ENCODE data around the gene PRR30. TPM values are rescaled to one million over a fixed set of nuclear protein-coding genes. Genes with fewer than 3 reads are reported as not detected.
"Not testable (repeated sequence)": the region's sequence is repeated elsewhere in the genome, so short reads cannot be mapped to it uniquely, and the experiment has no call there.

Gene PRR30
- total RNA-seq, 2 donors from 2014 or later, result not detected

DNA sequence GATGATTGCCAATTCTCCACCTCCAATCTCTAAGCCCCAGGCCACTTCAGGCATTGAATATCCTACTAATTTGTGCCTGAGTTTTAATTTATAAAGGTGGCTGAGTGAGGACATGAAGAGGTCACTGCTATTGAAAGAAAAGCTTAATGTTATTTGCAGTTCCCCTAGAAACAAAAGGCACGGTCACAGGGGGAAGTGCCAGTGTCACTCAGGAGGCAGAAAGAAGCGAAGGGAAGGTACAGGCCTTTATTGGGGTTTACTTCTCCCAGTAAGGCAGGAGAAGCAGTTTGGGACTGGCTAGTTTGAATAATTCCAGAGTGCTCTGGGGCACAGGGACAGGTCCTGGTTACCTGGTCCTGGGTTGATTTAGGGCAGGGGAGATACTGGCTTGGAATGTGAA, 17.3 kb downstream of the PRR30 start:
- DNase-seq (ENCODE audit: low spot score in 2 of 2) (no peak), ATAC-seq (no peak)
- Mint-ChIP-seq H3K36me3 (peaks cover 6% of the 10 kb centered on the region in 2 donors), H3K9me3 (no peaks in the 10 kb centered on the region), H3K27ac (no peak overlapping the region)

DNA sequence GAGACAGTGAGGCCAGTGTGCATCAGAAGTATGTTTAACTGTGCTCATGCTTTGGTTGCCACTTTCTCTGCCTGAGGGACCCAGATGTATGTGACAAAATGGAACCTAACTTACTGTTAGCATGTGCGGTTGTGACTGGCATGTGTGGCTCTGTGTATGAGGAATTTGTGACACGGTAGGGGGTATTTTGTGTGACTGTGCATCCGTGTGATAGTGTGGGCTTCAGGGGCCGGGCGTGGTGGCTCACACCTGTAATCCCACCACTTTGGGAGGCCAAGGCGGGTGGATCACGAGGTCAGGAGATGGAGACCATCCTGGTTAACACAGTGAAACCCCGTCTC, 19.9 kb downstream of the PRR30 start:
- not testable (repeated sequence) for H3K9me3 Mint-ChIP-seq; H3K27ac Mint-ChIP-seq; DNase-seq (ENCODE audit: low spot score in 2 of 2); ATAC-seq; H3K36me3 Mint-ChIP-seq

DNA sequence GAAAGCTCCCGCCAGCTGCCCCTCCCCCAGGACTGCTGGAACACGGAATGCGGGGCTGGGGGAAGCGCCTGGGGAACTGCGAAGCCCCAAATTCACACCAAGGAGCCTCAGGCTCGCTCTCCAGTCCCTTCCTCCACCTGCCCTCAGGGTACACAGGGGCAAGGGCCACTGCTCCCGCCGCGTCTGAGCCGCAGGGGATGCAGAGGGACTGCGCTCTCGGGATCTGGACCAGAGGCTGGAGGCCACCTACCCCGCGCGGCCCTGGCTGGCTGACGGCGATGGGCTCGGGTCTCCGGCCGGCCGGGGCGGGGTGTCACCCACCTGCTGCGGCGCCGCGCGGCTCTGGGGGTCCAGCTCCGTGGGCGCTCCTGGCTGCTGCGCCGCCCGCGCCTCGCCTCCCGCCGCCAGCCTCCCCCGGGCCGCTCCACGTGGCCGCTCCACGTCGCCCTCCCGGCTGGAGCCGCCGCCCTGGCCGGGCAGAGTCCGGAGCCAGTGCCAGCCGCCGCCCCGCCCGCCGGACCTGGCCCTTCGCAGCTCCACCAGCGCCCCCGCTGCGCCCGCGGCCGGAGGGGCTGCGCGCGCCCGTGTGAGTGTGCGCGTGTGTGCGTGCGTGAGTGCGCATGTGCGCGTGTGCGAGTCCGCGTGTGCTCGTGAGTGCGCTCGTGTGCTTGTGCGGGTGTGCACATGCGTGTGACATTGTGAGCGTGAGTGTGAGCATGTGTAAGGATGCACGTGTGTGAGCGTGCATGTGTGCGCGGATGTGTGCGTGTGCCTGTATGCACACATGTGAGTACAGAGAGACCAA, 20.5 kb downstream of the PRR30 start, which contains the start of gene CGREF1:
CGREF1 (minus strand) TSS at position 604 of the 805 bp plus-strand sequence. CDS start 14,762 bp downstream, outside the sequence.
- Mint-ChIP-seq H3K36me3 (peaks cover 6% of the 10 kb centered on the region in 2 donors), H3K9me3 (no peaks in the 10 kb centered on the region), H3K27ac (no peak within 1 kb of the TSS)
- DNase-seq (ENCODE audit: low spot score in 2 of 2) (peak in 1 of 2 donors; percentile 19), ATAC-seq (peak in 1 of 2 donors; percentile 47)

DNA sequence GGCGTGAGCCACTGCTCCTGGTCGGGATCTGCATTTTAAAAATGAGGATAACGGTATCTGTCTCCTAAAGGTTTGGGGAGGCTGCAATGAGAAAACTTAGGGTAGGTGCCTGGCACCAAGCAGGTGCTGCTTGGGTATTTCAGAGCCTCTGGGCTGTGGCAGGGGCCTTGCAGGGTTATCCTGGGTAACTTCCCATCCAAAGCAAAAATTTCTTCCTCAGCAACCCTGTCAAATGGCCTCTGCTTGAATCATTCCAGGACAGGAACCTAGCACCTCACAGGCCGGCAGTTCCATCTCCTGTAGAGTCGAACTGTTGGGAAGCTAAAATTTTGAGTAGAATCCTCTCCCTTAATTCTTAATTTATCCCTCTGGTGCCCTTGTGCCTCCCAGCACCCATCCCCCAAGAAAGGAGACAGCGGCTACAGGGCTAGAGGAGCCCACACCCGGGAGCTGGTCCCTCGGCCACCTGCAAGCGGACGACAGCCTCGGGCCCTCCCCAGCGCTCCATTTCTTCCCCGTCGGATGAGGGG, 21.1 kb downstream of the PRR30 start:
- H3K27ac Mint-ChIP-seq, result no peak overlapping the region
- DNase-seq (ENCODE audit: low spot score in 2 of 2) (no peak), ATAC-seq (no peak)
- no peaks in the 10 kb centered on the region for H3K9me3 Mint-ChIP-seq
- H3K36me3 Mint-ChIP-seq, result peaks cover 6% of the 10 kb centered on the region in 2 donors

GRCh38 chr2:27115519-27115918, 23.7 kb downstream of the PRR30 start:
- no peak for DNase-seq (ENCODE audit: low spot score in 2 of 2)
- H3K9me3 Mint-ChIP-seq, result no peaks in the 10 kb centered on the region
- H3K27ac Mint-ChIP-seq, result no peak overlapping the region
- ATAC-seq, result no peak
- H3K36me3 Mint-ChIP-seq, result peaks cover 6% of the 10 kb centered on the region in 2 donors

- H3K27ac Mint-ChIP-seq; DNase-seq (ENCODE audit: low spot score in 2 of 2); H3K9me3 Mint-ChIP-seq; ATAC-seq; H3K36me3 Mint-ChIP-seq: not testable (repeated sequence)
Measured at GRCh38 chr2:27111392-27112078, 27.7 kb downstream of the PRR30 start.

DNA sequence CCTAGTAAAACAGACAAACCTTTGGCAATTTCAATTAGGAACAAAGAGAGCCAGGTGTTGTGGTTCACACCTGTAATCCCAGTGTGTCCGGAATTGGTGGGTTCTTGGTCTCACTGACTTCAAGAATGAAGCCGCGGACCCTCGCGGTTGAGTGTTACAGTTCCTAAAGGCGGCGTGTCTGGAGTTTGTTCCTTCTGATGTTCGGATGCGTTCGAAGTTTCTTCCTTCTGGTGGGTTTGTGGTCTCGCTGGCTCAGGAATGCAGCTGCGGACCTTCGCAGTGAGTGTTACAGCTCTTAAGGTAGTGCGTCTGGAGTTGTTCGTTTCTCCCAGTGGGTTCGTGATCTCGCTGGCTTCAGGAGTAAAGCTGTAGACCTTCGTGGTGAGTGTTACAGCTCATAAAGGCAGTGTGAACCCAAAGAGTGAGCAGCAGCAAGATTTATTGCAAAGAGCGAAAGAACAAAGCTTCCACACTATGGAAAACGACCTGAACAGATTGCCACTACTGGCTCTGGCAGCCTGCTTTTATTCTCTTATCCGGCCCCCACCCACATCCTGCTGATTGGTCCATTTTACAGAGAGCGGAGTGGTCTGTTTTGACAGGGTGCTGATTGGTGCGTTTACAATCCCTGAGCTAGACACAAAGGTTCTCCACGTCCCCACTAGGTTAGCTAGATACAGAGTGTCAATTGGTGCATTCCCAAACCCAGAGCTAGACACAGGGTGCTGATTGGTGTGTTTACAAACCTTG, 28.4 kb downstream of the PRR30 start:
- H3K27ac Mint-ChIP-seq; ATAC-seq; H3K9me3 Mint-ChIP-seq; H3K36me3 Mint-ChIP-seq; DNase-seq (ENCODE audit: low spot score in 2 of 2): not testable (repeated sequence)

DNA sequence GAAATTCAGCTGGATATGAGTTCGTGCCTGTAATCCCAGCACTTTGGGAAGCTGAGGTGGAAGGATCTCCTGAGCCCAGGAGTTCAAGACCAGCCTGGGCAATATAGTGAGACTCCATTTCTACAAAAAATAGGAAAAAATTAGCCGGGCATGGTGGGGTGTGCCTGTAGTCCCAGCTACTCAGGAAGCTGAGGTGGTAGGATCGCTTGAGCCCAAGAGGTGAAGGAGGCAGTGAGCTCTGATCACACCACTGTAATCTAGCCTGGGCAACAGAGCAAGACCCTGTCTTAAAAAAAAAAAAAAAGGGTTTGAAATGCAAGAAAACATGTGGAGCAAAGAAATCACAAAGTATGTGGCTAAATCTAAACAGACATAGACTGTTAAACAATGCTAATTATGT, 30.1 kb downstream of the PRR30 start:
- H3K9me3 Mint-ChIP-seq, result no peaks in the 10 kb centered on the region
- no peak for ATAC-seq
- no peak overlapping the region for H3K27ac Mint-ChIP-seq
- DNase-seq (ENCODE audit: low spot score in 2 of 2), result no peak
- no peaks in the 10 kb centered on the region for H3K36me3 Mint-ChIP-seq

DNA sequence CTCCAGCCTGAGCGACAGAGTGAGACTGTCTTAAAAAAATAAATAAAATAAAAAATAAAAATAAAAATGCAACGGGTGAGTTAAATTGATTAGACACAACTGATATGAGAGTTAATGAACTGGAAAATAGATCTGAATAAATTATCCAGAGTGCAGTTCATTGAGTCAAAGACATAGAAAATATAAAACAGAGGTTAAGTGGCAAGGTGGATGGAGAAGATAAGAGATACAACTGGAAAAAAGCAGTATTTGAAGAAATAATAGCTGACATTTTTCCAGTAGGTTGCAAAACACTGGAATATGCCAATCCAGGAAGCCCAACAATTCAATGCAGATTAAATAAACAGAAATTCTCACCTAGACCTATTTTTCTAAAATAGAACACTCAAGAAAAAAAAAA, 31.0 kb downstream of the PRR30 start:
- DNase-seq (ENCODE audit: low spot score in 2 of 2) (no peak), ATAC-seq (no peak)
- H3K36me3 Mint-ChIP-seq, result no peaks in the 10 kb centered on the region
- H3K27ac Mint-ChIP-seq, result no peak overlapping the region
- H3K9me3 Mint-ChIP-seq, result no peaks in the 10 kb centered on the region

DNA sequence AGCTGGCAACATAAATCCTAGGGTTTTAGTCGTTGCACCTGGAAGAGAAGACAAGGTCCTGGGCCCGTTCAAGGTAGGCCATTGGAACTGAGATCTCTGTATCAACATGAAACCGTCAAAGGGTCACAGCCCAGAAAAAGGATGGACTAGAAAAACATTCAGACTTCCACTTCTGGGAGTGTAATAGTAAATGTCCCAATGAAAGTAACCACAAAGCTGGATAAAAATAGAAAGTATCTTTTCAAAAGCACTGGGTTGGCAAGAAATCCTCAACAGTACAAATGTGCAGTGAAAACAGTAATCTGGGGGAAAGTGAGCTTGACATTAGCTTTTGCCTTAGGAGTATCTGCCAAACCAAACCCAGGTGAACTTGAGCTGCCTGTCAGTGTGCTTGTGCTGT, 33.2 kb downstream of the PRR30 start:
- no peaks in the 10 kb centered on the region for H3K9me3 Mint-ChIP-seq
- no peak overlapping the region for H3K27ac Mint-ChIP-seq
- no peaks in the 10 kb centered on the region for H3K36me3 Mint-ChIP-seq
- ATAC-seq (no peak), DNase-seq (ENCODE audit: low spot score in 2 of 2) (no peak)

DNA sequence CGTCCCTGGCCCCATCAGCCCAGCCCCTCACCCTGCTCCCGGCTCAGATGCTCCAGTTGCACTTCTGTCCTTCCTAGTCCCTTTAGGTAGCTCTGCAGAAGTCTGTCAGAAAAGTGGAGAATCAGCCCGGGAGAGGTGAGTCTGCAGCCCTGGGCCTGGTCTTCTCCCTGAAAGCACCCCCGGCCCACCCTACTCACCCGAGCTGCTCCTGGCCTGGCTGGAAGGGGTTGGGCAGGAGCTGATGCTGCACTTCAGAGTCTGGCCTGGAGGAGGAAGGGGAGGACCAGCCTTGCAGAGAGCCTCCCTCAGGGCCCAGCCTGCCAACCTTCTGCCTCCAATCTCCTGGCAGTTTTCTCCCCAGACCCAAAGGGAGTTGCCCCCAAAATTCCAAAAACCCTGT, 36.9 kb downstream of the PRR30 start:
- no peak for DNase-seq (ENCODE audit: low spot score in 2 of 2)
- Mint-ChIP-seq H3K27ac (peak overlapping the region in 1 of 2 donors; percentile 33), H3K9me3 (no peaks in the 10 kb centered on the region), H3K36me3 (no peaks in the 10 kb centered on the region)
- no peak for ATAC-seq

GRCh38 chr2:27100036-27100435, 39.2 kb downstream of the PRR30 start:
- no peaks in the 10 kb centered on the region for H3K36me3 Mint-ChIP-seq
- H3K27ac Mint-ChIP-seq, result peak overlapping the region in 1 of 2 donors; percentile 22
- no peaks in the 10 kb centered on the region for H3K9me3 Mint-ChIP-seq
- ATAC-seq (no peak), DNase-seq (ENCODE audit: low spot score in 2 of 2) (no peak)

DNA sequence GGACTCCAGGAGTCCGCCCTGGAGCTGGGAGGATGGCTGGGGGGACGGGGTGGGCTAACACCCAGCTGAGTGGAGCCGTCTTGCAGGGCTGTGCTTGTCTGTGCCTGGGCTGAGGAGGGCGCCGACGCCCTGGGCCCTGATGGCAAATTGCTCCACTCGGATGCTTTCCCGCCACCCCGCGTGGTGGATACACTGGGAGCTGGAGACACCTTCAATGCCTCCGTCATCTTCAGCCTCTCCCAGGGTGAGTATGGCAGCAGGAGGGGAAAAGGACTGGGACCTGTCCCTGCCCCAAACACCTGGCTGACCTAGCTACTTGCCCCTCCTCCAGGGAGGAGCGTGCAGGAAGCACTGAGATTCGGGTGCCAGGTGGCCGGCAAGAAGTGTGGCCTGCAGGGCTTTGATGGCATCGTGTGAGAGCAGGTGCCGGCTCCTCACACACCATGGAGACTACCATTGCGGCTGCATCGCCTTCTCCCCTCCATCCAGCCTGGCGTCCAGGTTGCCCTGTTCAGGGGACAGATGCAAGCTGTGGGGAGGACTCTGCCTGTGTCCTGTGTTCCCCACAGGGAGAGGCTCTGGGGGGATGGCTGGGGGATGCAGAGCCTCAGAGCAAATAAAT, 39.8 kb downstream of the PRR30 start:
- H3K27ac Mint-ChIP-seq, result no peak overlapping the region
- no peaks in the 10 kb centered on the region for H3K9me3 Mint-ChIP-seq
- DNase-seq (ENCODE audit: low spot score in 2 of 2) (no peak), ATAC-seq (no peak)
- H3K36me3 Mint-ChIP-seq, result no peaks in the 10 kb centered on the region

DNA sequence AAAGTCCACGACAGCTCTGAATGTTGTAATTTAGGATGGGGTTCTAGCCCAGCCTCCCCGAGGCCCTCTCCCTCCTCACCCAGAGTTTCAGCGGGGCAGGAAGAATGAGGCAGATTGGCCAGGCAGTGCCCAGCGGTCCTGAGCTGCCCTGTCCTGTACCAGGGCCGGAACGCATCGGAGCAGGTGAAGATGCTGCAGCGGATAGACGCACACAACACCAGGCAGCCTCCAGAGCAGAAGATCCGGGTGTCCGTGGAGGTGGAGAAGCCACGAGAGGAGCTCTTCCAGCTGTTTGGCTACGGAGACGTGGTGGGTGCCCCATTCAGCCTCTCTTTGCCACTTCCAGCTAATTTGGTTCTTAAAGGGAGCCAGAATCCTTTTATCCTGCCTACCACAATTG, 41.9 kb downstream of the PRR30 start:
- H3K27ac Mint-ChIP-seq, result no peak overlapping the region

GRCh38 chr2:27096748-27097297, 42.4 kb downstream of the PRR30 start:
- DNase-seq (ENCODE audit: low spot score in 2 of 2) (no peak), ATAC-seq (no peak)
- H3K36me3 Mint-ChIP-seq, result no peaks in the 10 kb centered on the region
- no peak overlapping the region for H3K27ac Mint-ChIP-seq
- H3K9me3 Mint-ChIP-seq, result no peaks in the 10 kb centered on the region

More for the DNA sequence above, 41.9 kb downstream of the PRR30 start:
- H3K36me3 Mint-ChIP-seq, result no peaks in the 10 kb centered on the region
- ATAC-seq (no peak), DNase-seq (ENCODE audit: low spot score in 2 of 2) (no peak)
- H3K9me3 Mint-ChIP-seq, result no peaks in the 10 kb centered on the region

Measured in activated naive CD4-positive, alpha-beta T cell treated with anti-CD3 and anti-CD28 coated beads, Interleukin-2, amount 50 U/mL, for 72 hours (primary cell).